HG03439 (cell line): ENCODE data around the gene PPP6R3.
"Not testable (repeated sequence)": the region's sequence is repeated elsewhere in the genome, so short reads cannot be mapped to it uniquely, and the experiment has no call there.

Experiments used
- ATAC-seq: cut with Tn5 transposase; IDR thresholded peaks from one replicate; pipeline ENCODE4 v1.9.1; 2021; ENCODE audit warnings: mild to moderate bottlenecking, moderate library complexity; ENCODE audit not compliant: unreplicated experiment

The PPP6R3 gene

DNA sequence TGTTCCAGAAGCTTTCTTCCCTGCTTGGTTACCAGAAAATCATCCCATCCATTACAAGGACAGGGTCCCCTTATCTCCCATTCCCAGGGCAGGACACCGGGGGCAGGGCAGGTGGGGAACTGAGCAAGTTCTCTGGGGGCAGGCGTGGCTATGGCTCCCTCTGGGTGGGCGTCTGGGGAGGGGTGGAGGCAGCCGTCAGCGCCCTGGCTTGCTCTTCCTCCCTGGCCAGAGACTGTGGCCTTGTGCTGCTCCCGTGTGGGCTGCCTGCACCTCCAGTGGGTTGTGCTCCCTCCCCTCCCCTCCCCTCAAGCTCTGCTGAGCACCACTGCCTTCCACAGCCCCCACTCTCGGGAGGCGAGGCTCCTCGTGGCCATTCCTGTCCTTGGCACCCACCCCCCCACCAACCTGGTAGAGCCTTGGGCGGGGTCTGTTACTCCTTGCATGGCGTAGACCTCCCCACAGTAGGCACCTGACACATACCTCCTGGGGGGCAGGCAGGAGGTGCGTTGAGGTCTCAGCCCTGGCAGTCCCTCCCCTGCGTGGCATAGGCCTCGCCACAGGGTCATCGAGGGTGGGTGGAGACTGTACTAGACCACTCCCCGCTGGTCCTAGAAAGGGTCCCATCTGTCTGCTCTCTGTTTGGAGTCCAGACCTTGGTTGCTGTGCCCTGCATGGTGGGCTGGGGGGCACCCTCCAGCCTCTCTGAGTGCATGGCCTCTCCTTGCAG is 24.2 kb upstream of the PPP6R3 start:
- no peak for ATAC-seq

DNA sequence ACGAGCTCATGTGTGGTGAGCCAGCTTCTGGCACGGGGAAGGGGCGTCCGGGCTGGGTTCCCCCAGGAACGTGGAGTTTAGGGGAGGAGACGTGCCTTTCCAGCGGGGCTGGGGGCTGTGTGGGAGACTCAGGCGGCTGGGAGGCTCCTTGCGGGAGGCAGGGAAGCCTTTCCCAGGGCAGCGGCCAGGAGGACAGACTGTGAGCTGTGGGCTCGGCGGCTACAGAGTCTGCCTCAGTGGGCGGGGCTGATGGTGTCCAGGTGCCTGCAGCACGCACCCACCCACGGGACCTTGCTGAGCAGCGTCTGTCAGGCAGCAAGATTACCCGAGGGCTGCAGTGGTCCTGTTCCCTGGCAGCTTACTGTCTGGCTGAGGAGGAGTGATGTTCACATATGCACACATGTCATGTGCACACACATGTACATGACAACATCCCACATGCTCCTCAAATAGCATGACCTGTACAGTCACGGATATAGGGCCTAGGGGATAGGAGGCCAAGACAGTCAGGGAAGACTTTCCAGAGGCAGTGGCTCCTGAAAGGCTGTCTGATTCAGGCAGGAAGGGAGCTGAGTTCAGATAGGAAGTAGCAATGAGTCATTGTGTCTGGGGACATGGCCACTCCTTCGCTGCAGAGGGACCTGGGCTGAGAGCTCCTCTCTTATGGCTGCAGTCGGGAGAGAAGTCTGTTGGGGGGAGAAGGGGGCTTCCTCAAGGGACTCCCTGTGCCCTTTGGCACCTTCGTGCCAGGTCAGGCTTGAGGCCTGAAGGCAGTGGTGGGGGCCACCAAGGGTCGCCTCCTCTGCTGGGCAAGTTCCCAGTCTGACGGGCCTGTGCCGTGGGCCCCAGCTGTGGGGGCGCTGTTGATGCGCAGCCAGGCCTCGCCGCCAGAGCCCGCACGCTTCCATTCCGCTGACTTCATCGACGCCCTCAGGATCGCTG is 23.3 kb upstream of the PPP6R3 start:
- no peak for ATAC-seq

- ATAC-seq, result no peak
Observed at GRCh38 chr11:68437927-68438657, 22.5 kb upstream of the PPP6R3 start.

DNA sequence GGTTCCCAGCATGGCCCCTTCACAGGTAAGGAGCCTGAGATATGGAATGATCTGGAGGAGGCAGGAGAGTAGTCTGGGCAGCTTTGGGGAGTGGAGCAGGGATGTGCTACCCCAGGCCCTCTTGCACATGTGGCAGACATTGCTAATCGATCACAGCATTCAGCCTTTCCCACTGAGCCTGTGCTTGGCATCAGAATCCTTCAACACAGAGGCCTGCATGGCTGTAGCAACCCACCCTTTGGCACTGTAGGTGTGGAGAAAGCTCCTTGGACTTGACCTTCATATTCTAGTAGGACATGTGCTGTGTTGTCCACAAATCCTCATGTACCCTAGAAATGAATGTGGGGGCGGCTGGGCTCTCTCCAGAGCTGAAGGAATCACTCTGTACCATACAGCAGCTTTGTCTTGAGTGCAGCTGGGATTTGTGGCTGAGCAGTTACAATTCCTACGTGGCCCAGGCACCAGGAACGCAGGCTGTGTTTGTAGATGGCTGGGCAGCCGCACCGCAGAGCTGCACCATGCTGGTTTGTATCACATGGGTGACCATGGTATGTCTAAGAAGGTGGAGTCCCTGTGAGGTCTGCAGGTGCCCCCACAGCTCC is 21.8 kb upstream of the PPP6R3 start:
- ATAC-seq, result no peak

- no peak for ATAC-seq
Observed at GRCh38 chr11:68439355-68440065, 21.0 kb upstream of the PPP6R3 start.

- no peak for ATAC-seq
Observed at GRCh38 chr11:68440224-68440623, 20.3 kb upstream of the PPP6R3 start.

- ATAC-seq, result no peak
Observed at GRCh38 chr11:68441466-68442230, 18.9 kb upstream of the PPP6R3 start.

DNA sequence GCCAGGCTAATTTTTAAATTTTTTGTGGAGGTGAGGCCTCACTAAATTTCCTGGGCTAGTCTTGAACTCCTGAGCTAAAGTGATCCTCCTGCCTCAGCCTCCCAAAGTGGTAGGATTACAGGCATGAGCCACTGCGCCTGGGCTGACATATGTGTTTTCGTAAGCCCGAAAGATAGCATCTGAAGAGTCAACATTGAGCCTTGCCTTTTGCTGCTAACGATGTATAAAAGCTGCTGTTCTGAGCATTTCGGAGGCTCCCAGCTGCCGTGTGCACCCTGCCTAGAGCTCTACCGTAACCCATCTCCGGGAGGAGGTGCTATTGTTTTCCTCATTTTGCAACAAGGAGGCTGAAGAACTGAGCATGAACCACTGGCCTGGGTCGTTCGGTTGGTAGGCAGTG is 18.1 kb upstream of the PPP6R3 start:
- ATAC-seq, result no peak

- no peak for ATAC-seq
Observed at GRCh38 chr11:68444566-68444965, 16.0 kb upstream of the PPP6R3 start.

DNA sequence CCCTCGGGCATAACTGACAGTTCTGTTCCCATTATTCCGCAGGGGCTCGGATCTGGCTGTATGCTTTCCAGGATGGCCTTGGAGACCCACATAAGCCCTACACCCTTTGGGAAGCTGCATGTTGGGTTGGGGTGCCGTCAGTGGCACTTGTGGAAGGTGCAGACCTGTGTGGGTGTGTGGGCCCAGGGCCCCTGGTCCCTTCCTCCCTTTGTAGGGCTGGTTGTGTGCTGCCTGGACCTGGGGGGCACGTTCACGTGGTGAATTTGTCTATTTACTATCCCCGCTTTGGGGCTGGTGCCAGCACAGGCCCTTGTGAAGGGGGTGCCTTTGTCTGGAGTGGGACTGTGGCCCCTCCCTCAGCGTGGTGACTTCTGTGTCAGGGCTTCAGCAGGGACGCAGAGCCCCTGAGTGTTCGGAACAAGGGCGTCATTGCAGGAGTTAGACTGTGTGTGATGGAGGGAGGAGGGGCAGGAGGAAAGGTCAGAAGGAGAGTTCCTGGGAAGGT is 15.0 kb upstream of the PPP6R3 start:
- ATAC-seq, result no peak

DNA sequence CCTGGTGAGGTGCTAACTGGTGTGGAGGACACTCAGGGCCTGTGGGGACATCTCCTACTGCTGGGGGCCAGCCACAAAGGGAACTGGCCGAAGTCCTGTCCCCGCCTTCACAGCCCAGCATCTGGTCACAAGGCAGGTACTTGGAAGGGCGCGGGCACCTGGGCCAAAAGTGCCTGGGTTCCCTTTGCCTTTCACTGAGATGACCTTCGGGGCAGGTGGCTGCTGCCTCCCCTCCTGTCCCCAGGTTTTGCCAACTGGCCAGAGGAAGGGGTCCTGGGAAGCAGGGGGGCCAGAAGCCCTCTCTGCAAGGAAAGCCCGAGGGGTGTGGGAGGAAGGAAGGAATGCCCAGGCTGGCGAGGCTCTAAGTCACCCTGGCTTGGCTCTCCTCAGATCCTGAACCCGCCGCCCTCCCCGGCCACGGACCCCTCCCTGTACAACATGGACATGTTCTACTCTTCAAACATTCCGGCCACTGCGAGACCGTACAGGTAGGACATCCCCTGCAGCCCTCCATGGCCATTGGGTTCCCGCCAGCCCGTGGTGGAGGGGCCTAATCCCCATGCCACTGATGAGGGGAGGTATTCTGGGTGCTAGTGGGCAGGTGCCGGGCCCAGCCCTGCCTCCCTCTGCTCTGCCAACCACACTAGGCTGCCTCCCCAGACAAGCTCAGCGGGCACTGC is 14.4 kb upstream of the PPP6R3 start:
- no peak for ATAC-seq

DNA sequence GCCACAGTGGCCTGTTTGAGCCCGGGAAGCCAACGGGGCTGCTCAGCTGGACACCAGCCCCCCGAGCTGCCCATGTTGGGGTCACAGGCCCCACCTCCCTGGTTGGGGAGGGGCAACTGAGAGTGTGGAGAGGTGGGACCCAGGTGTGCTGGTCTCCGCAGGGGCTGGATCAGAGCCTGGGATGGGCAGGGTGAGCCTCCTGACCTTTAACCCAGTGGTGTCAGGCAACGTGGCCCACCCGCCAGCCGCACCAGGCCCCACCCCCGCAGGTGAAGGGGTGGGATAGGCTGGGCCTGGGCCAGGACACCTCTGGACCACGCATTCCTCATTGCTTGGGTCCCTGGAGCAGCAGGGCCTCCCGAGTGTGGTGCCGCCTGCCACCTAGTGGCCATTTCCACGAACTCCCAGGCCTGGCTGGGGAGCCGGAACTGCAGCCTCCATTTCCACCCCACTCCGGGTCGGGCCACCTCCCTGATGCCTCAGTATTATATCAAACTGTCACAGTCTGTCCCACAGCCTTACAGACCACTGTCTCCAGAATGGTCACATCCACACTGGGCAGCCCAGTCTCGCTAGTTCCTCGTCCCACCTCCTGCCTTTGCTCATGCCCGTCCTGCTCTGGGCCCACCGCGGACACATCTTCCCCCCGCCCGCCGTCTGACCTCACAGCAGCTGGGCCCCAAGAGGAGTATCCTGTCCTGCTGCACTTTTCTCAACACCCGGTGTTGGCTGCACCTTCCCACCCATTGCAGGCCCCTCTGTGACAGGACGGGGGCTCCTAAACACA is 13.3 kb upstream of the PPP6R3 start:
- no peak for ATAC-seq

DNA sequence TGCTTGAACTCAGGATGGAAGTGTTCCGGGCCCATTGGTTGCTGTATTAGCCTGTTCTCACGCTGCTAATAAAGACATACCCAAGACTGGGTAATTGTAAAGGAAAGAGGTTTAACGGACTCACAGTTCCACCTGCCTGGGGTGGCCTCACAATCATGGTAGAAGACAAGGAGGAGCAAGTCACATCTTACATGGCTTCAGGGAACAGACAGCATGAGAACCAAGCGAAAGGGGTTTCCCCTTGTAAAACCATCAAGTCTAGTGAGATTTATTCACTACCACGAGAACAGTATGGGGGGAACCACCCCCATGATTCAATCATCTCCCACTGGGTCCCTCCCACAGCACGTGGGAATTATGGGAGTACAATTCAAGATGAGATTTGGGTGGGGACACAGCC is 12.6 kb upstream of the PPP6R3 start:
- ATAC-seq, result not testable (repeated sequence)

DNA sequence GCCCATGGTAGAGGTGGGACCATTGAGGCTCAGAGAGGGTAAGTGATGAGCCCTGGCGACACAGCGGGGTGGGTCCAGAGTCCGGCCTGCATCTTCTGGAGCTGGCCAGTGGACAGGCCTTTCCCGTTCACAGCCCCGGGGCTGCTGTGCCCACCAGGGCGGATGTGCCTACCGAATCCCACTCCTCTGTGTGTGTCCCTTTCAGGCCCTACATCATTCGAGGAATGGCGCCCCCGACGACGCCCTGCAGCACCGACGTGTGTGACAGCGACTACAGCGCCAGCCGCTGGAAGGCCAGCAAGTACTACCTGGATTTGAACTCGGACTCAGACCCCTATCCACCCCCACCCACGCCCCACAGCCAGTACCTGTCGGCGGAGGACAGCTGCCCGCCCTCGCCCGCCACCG is 11.9 kb upstream of the PPP6R3 start:
- ATAC-seq, result no peak

- no peak for ATAC-seq
Observed at GRCh38 chr11:68449951-68450350, 10.6 kb upstream of the PPP6R3 start.

DNA sequence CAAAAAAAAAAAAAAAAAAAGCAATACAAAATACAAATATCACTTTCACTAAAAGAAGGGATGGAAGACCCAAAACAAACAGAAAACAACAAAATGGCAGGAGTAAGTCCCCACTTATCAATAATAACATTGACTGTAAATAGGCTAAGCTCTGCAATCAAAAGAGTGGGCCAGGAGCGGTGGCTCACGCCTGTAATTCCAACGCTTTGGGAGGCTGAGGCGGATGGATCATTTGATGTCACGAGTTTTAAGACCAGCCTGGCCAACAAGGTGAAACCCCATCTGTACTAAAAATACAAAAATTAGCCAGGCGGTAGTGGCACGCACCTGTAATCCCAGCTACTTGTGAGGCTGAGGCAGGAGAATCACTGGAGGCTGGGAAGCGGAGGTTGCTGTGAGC is 9.8 kb upstream of the PPP6R3 start:
- ATAC-seq, result no peak

DNA sequence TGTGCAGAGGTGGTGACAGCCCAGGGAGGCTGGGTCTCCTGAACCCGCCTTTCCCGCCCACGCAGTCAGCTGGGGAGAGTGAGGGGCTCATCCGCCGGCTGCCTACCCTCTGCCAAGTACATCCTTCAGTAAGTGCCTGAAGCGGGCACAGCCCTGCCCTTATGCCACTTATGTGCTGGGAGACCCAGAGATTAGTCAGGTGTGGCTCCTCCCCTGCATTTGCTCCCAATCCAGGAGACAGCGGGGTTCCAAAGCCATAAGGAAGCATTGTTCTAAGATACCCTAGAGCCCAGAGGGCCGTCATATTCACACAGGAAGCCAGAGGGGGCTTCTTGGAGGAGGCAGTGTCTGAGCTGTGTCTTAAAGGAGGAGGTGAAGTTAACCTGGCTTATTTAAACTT is 5.8 kb upstream of the PPP6R3 start:
- no peak for ATAC-seq

DNA sequence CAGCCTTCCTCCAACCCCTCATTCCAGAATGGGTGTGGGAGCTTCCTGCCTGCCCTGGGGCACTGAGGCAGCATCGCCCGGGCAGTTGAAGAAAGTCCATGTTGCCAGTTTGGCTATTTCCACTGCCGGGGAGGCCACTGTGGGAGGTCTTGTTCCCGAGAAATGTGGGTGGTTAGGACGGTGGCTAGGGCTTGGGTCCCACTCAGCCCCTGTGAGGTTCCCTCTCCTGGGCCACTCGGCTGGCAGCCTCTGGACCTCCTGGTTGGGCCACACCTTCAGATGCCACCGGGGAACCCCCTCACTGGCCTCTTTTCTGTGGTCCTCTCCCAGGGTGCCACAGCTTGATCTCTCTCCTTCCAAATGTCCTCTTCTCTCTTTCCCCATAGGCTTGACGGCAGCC is 5.1 kb upstream of the PPP6R3 start:
- ATAC-seq, result no peak
